Putamen (tissue), 1 donor: Measurements from ENCODE around the gene ZIC5.

ENCODE experiments used
- DNase-seq: peaks from one replicate; pipeline ENCODE4 v3.0.0-alpha.2; 2016; ENCODE audit warnings: low spot score

ZIC5 gene

GRCh38 chr13:99987154-99988019, 15.8 kb upstream of the ZIC5 start:
- no peak for DNase-seq

- DNase-seq, result no peak
Measured at GRCh38 chr13:99986741-99987140, 15.2 kb upstream of the ZIC5 start.

- DNase-seq, result no peak
Measured at GRCh38 chr13:99985886-99986527, 14.4 kb upstream of the ZIC5 start.

- no peak for DNase-seq
Measured at GRCh38 chr13:99985241-99985874, 13.8 kb upstream of the ZIC5 start.

- DNase-seq, result no peak
Measured at GRCh38 chr13:99984461-99985240, 13.1 kb upstream of the ZIC5 start.

GRCh38 chr13:99983499-99984401, 12.2 kb upstream of the ZIC5 start:
- DNase-seq, result no peak

GRCh38 chr13:99982731-99983498, 11.3 kb upstream of the ZIC5 start:
- no peak for DNase-seq

- DNase-seq, result no peak
Measured at GRCh38 chr13:99982036-99982730, 10.6 kb upstream of the ZIC5 start.

GRCh38 chr13:99981735-99982035, 10.1 kb upstream of the ZIC5 start, which contains the start of gene ZIC2:
TSS of gene ZIC2 (plus strand) at chr13:99981784. CDS start at chr13:99982065, 281 bp downstream.
- DNase-seq, result no peak

- no peak for DNase-seq
Measured at GRCh38 chr13:99980824-99981734, 9.5 kb upstream of the ZIC5 start.

GRCh38 chr13:99980201-99980823, 8.7 kb upstream of the ZIC5 start:
- peak; percentile 65 for DNase-seq

- no peak for DNase-seq
Measured at GRCh38 chr13:99979453-99980200, 8.1 kb upstream of the ZIC5 start.

- DNase-seq, result no peak
Measured at GRCh38 chr13:99978799-99979452, 7.4 kb upstream of the ZIC5 start.

GRCh38 chr13:99977912-99978798, 6.6 kb upstream of the ZIC5 start:
- no peak for DNase-seq

GRCh38 chr13:99977334-99977911, 5.9 kb upstream of the ZIC5 start:
- no peak for DNase-seq

- DNase-seq, result no peak
Measured at GRCh38 chr13:99976575-99976974, 5.0 kb upstream of the ZIC5 start.
